Endothelial cell (in vitro differentiated cells): Measurements from ENCODE around the gene HOXA3. TPM values are rescaled to one million over a fixed set of nuclear protein-coding genes. Genes with fewer than 3 reads are reported as not detected.

ENCODE experiments used
- DNase-seq: peaks from one replicate; pipeline ENCODE4 v3.0.0; 2021; ENCODE audit warnings: low spot score
- H3K27ac Mint-ChIP-seq: one replicate; pipeline ENCODE4 v1.8.0; 2021; ENCODE audit warnings: mixed read lengths, inconsistent platforms; ENCODE audit not compliant: unreplicated experiment
- H3K27me3 Mint-ChIP-seq: one replicate; pipeline ENCODE4 v1.8.0; 2021; ENCODE audit warnings: mild to moderate bottlenecking, moderate library complexity, mixed read lengths, inconsistent platforms; ENCODE audit not compliant: unreplicated experiment
- H3K36me3 Mint-ChIP-seq: one replicate; pipeline ENCODE4 v1.8.0; 2021; ENCODE audit warnings: mild to moderate bottlenecking, low read depth, mixed read lengths, inconsistent platforms; ENCODE audit not compliant: unreplicated experiment
- H3K4me1 Mint-ChIP-seq: one replicate; pipeline ENCODE4 v1.8.0; 2021; ENCODE audit warnings: mild to moderate bottlenecking, mixed read lengths, inconsistent platforms; ENCODE audit not compliant: unreplicated experiment
- H3K4me3 Mint-ChIP-seq: one replicate; pipeline ENCODE4 v1.8.0; 2021; ENCODE audit warnings: mild to moderate bottlenecking, mixed read lengths, inconsistent platforms; ENCODE audit not compliant: unreplicated experiment
- H3K9me3 Mint-ChIP-seq: one replicate; pipeline ENCODE4 v1.8.0; 2021; ENCODE audit warnings: mixed read lengths, inconsistent platforms; ENCODE audit not compliant: unreplicated experiment
- CTCF ChIP-seq: fragments of 200-600 bp; sonication (generic); IDR thresholded peaks from one replicate; pipeline ENCODE4 v1.5.0; 2021; ENCODE audit warnings: antibody characterized with exemption; ENCODE audit not compliant: unreplicated experiment
- total RNA-seq: library from RNA; stranded (reverse); fragmentation: NEBNext Ultra II Directional; extraction: Animal tissue kit (Norgen Biotek cat#: 25700); gene quantifications from one replicate; pipeline ENCODE4 v1.2.1, GENCODE V29; 2021; ENCODE audit not compliant: unreplicated experiment

Gene HOXA3
- total RNA-seq, 1 donor from 2014 or later = 0.13 TPM

GRCh38 chr7:27113991-27114769 lies 38.2 kb downstream of the HOXA3 start:
- Mint-ChIP-seq H3K36me3 (no peaks in the 10 kb centered on the region), H3K27me3 (peaks cover 48% of the 10 kb centered on the region), H3K4me1 (peaks cover 28% of the 10 kb centered on the region), H3K9me3 (no peaks in the 10 kb centered on the region), H3K27ac (no peak overlapping the region), H3K4me3 (no peak overlapping the region)
- TF ChIP-seq CTCF = no peak
- no peak for DNase-seq

GRCh38 chr7:27112955-27113949 lies 39.1 kb downstream of the HOXA3 start:
- no peak overlapping the region for H3K27ac Mint-ChIP-seq
- H3K27me3 Mint-ChIP-seq = peaks cover 47% of the 10 kb centered on the region

GRCh38 chr7:27112361-27112760 lies 40.0 kb downstream of the HOXA3 start:
- Mint-ChIP-seq H3K4me3 (no peak overlapping the region), H3K27me3 (peaks cover 48% of the 10 kb centered on the region), H3K36me3 (no peaks in the 10 kb centered on the region), H3K9me3 (no peaks in the 10 kb centered on the region), H3K4me1 (peaks cover 32% of the 10 kb centered on the region), H3K27ac (no peak overlapping the region)
- TF ChIP-seq CTCF = no peak
- DNase-seq = no peak

More at GRCh38 chr7:27112955-27113949, 39.1 kb downstream of the HOXA3 start:
- Mint-ChIP-seq H3K4me3 (no peak overlapping the region), H3K9me3 (no peaks in the 10 kb centered on the region), H3K36me3 (no peaks in the 10 kb centered on the region), H3K4me1 (peaks cover 34% of the 10 kb centered on the region)
- no peak for TF ChIP-seq CTCF
- DNase-seq = no peak

GRCh38 chr7:27111751-27112277 lies 40.6 kb downstream of the HOXA3 start:
- H3K27me3 Mint-ChIP-seq = peaks cover 44% of the 10 kb centered on the region
- no peak overlapping the region for H3K4me3 Mint-ChIP-seq
- H3K4me1 Mint-ChIP-seq = peaks cover 35% of the 10 kb centered on the region
- H3K36me3 Mint-ChIP-seq = no peaks in the 10 kb centered on the region
- DNase-seq = no peak
- no peaks in the 10 kb centered on the region for H3K9me3 Mint-ChIP-seq
- no peak overlapping the region for H3K27ac Mint-ChIP-seq
- no peak for TF ChIP-seq CTCF
